GM12873 (cell line): ENCODE measurements around the gene BPIFB6.

Experiments used
- CTCF ChIP-seq: IDR thresholded peaks from 2 replicates; pipeline ENCODE4 v1.5.1; 2012; ENCODE audit warnings: low read depth, mild to moderate bottlenecking, moderate library complexity, low read length, control low read depth; ENCODE audit not compliant: insufficient read depth; ENCODE audit errors: missing control alignments

The BPIFB6 gene

GRCh38 chr20:33002087-33002808 lies 29.2 kb upstream of the BPIFB6 start:
- no peak for TF ChIP-seq CTCF

GRCh38 chr20:33004141-33004751 lies 27.2 kb upstream of the BPIFB6 start, which contains the start of gene SUN5:
Gene SUN5 (minus strand): TSS chr20:33004433. CDS start chr20:33004340, 93 bp downstream.
- TF ChIP-seq CTCF: no peak

GRCh38 chr20:33005132-33005566 lies 26.3 kb upstream of the BPIFB6 start:
- peak; percentile 67 for TF ChIP-seq CTCF

GRCh38 chr20:33005908-33006775 lies 25.3 kb upstream of the BPIFB6 start:
- TF ChIP-seq CTCF: no peak

GRCh38 chr20:33006776-33007375 lies 24.6 kb upstream of the BPIFB6 start:
- no peak for TF ChIP-seq CTCF

- TF ChIP-seq CTCF: no peak
These were observed 23.8 kb upstream of the BPIFB6 start, which contains the start of gene BPIFB2 for GRCh38 chr20:33007376-33008335. Gene BPIFB2 (plus strand): TSS chr20:33007704. CDS start chr20:33008575, 871 bp downstream.
